Uterus (tissue), 4 donors: ENCODE data around the gene MED10. TPM values are rescaled to one million over a fixed set of nuclear protein-coding genes. Genes with fewer than 3 reads are reported as not detected.

Experiments
- DNase-seq, 2 donors: peaks; one replicate each; pipeline ENCODE4 v3.0.0-alpha.2; 2019 to 2020
- H3K27ac ChIP-seq, 2 donors: fragments of 200-600 bp; sonication (generic); 1 replicate in 1 of 2; 2 replicates in 1 of 2; pipeline ENCODE4 v1.5.1; 2016 to 2018
- H3K27me3 ChIP-seq, 2 donors: fragments of 200-600 bp; sonication (generic); one replicate each; pipeline ENCODE4 v1.5.1; 2018 to 2019; ENCODE audit warnings: control low read depth in 1 of 2
- H3K36me3 ChIP-seq, 2 donors: fragments of 200-600 bp; sonication (generic); one replicate each; pipeline ENCODE4 v1.5.1; 2019; ENCODE audit warnings: control low read depth in 1 of 2
- H3K4me1 ChIP-seq, 2 donors: fragments of 200-600 bp; sonication (generic); one replicate each; pipeline ENCODE4 v1.5.1; 2018 to 2019; ENCODE audit warnings: control low read depth in 1 of 2
- H3K4me3 ChIP-seq, 2 donors: fragments of 200-600 bp; sonication (generic); 1 replicate in 1 of 2; 2 replicates in 1 of 2; pipeline ENCODE4 v1.5.1; 2018 to 2019; ENCODE audit warnings: mild to moderate bottlenecking in 1 of 2
- H3K9me3 ChIP-seq, 2 donors: fragments of 200-600 bp; sonication (generic); one replicate each; pipeline ENCODE4 v1.5.1; 2019; ENCODE audit warnings: control low read depth in 1 of 2
- CTCF ChIP-seq, 4 experiments: fragments of 200-600 bp in 2 of 4; fragments of 450-650 bp in 2 of 4; sonication (generic) in 2 of 4; IDR thresholded peaks; one replicate each; pipeline ENCODE4 v1.5.1; 2016 to 2019; ENCODE audit warnings: antibody characterized with exemption in 4 of 4, mild to moderate bottlenecking in 2 of 4, moderate library complexity in 1 of 4
- POLR2A ChIP-seq, 2 donors: fragments of 450-650 bp; IDR thresholded peaks; one replicate each; pipeline ENCODE4 v1.6.1; 2016; ENCODE audit warnings: antibody characterized with exemption in 2 of 2, mild to moderate bottlenecking in 1 of 2, moderate library complexity in 1 of 2
- intact Hi-C: fragments of 100-400 bp; cut with DNase I; formaldehyde crosslinking; loops from one replicate; pipeline ENCODE4 v1.15.1; 2023; ENCODE audit warnings: low total_unique reads
- total RNA-seq, 4 donors: library from RNA; depleted of rRNA in 3 of 4; stranded (reverse); fragments of >200 nt in 3 of 4; gene quantifications; one replicate each; pipeline versions ENCODE4 v1.1.0 to v1.2.4, GENCODE V29; 2014 to 2023
- donor health status: DM: yes; HTN: yes; CAD: no.

MED10 gene
- total RNA-seq, 4 donors from 2014 or later, result 5.1 to 32.6 (median 20.6) TPM

DNA sequence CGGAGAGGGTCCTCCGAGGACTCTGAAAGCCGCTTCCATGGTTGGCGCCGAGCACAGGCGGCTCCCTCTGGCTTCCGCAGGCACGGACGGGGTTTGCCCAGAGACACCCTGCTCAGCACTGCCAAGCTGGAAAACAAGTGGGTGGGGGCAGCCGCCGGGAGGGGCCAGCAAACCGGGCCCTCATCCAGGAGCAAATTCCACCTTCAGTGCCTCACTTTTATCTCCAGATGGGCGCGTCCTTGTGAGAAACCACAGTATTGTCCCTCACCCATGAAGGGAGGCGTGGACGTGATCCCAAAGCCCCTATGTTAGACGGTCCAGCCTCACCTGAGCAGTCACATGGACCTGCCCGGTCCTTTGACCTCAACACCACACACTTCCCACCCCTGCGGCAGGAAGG lies 29.0 kb downstream of the MED10 start:
- Histone ChIP-seq H3K4me3 (no peak overlapping the region), H3K36me3 (no peaks in the 10 kb centered on the region), H3K27me3 (no peaks in the 10 kb centered on the region), H3K27ac (no peak overlapping the region), H3K9me3 (no peaks in the 10 kb centered on the region), H3K4me1 (no peaks in the 10 kb centered on the region)
- no peak for DNase-seq
- TF ChIP-seq CTCF (IDR thresholded peaks at IDR 0.05) (no peak), POLR2A (IDR thresholded peaks at IDR 0.05) (no peak)
- intact Hi-C loops, result no loop called here

- TF ChIP-seq POLR2A (IDR thresholded peaks at IDR 0.05) (no peak), CTCF (IDR thresholded peaks at IDR 0.05) (no peak)
- intact Hi-C loops, result no loop called here
- no peaks in the 10 kb centered on the region for H3K27me3 ChIP-seq
- H3K4me1 ChIP-seq, result no peaks in the 10 kb centered on the region
- no peak overlapping the region for H3K27ac ChIP-seq
- DNase-seq, result no peak
- H3K36me3 ChIP-seq, result no peaks in the 10 kb centered on the region
- H3K9me3 ChIP-seq, result no peaks in the 10 kb centered on the region
- H3K4me3 ChIP-seq, result no peak overlapping the region
These were observed 29.8 kb downstream of the MED10 start for GRCh38 chr5:6348476-6349000.

DNA sequence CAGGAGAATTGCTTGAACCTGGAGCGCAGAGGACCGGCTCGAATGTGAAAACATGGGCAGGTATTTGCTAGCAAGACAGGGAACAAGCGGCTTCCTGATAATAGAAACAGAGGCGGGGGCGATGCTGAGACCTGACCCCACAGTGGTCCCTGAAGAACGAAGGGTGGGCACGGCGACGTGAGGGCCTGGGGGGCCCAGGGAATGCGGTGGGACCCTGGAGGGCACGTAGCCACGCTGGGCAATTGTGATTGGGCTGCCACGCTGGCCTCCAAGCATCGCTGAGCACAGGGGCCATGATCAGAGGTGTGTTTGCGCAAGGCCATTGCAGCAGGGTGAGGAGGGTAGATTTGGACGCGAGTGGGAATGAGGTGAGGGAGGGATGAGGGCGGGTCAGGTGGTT lies 30.7 kb downstream of the MED10 start:
- Histone ChIP-seq H3K9me3 (no peaks in the 10 kb centered on the region), H3K4me1 (no peaks in the 10 kb centered on the region), H3K4me3 (no peak overlapping the region), H3K27ac (no peak overlapping the region), H3K36me3 (no peaks in the 10 kb centered on the region), H3K27me3 (no peaks in the 10 kb centered on the region)
- TF ChIP-seq POLR2A (IDR thresholded peaks at IDR 0.05) (no peak), CTCF (IDR thresholded peaks at IDR 0.05) (no peak)
- intact Hi-C loops, result no loop called here
- no peak for DNase-seq

DNA sequence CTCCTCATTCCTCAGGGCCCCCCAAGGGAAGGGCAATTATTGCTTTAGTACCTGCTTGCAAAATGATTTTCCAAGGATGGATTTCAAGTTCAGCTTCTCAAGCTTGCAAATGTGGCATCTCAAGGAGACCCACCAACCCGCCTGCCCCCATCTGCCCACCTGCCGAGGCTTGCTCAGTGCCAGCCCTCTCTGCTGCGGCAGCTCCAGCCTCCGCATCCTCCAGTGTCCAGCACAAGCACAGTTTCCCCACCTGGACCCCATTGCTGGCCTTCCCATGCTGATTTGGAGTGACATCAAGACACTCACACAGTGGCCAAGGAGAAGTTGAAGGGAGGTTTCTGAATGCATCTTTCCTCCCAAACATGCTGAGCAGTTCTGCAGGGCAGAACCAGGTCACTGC lies 31.2 kb downstream of the MED10 start:
- TF ChIP-seq POLR2A (IDR thresholded peaks at IDR 0.05) (no peak), CTCF (IDR thresholded peaks at IDR 0.05) (no peak)
- Histone ChIP-seq H3K27ac (no peak overlapping the region), H3K9me3 (no peaks in the 10 kb centered on the region), H3K36me3 (no peaks in the 10 kb centered on the region), H3K4me3 (no peak overlapping the region), H3K27me3 (no peaks in the 10 kb centered on the region), H3K4me1 (no peaks in the 10 kb centered on the region)
- DNase-seq, result no peak
- intact Hi-C loops, result no loop called here

DNA sequence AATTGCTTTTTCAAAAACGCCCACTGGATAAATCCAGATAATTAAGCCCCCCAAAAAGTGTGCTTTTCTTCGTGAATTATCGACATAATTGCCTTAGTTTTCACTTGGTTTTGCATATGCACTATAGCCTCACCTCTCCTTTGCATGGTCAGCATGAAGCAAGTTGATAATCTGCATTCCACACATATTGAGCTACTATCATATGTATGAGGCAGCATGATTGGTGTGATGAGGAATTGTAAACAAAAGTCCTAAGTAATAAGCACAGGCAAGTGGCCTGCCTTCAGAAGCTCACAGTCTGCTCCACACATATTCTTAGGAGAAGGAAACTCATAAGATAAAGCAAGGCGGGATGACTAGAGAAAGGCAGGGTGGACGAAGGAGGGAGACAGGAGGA lies 33.8 kb downstream of the MED10 start:
- intact Hi-C loops, result no loop called here
- H3K4me3 ChIP-seq, result no peak overlapping the region
- H3K9me3 ChIP-seq, result no peaks in the 10 kb centered on the region
- no peaks in the 10 kb centered on the region for H3K27me3 ChIP-seq
- H3K36me3 ChIP-seq, result no peaks in the 10 kb centered on the region
- no peak overlapping the region for H3K27ac ChIP-seq
- DNase-seq, result no peak
- no peak for TF ChIP-seq CTCF (IDR thresholded peaks at IDR 0.05)
- no peak for TF ChIP-seq POLR2A (IDR thresholded peaks at IDR 0.05)
- no peaks in the 10 kb centered on the region for H3K4me1 ChIP-seq
